ELR (cell line): ENCODE results near the gene CPD.

Experiments
- DNase-seq: peaks from one replicate; pipeline ENCODE4 v3.0.0-alpha.2; 2015; ENCODE audit warnings: low read depth

CPD gene

GRCh38 chr17:30354701-30355100 lies 24.0 kb upstream of the CPD start:
- DNase-seq = no peak

- no peak for DNase-seq
Measured at GRCh38 chr17:30357476-30357875, 21.3 kb upstream of the CPD start.

GRCh38 chr17:30358055-30358760 lies 20.5 kb upstream of the CPD start:
- DNase-seq = no peak

- DNase-seq = no peak
Measured at GRCh38 chr17:30360086-30360808, 18.5 kb upstream of the CPD start.

- no peak for DNase-seq
Measured at GRCh38 chr17:30361766-30362279, 16.9 kb upstream of the CPD start.

GRCh38 chr17:30363715-30364202 lies 15.0 kb upstream of the CPD start:
- DNase-seq = peak; percentile 76

GRCh38 chr17:30366536-30366935 lies 12.2 kb upstream of the CPD start:
- DNase-seq = no peak

- DNase-seq = no peak
Measured at GRCh38 chr17:30368912-30369720, 9.6 kb upstream of the CPD start.

GRCh38 chr17:30369995-30370394 lies 8.7 kb upstream of the CPD start:
- DNase-seq = peak; percentile 60

GRCh38 chr17:30372755-30373154 lies 6.0 kb upstream of the CPD start:
- peak; percentile 84 for DNase-seq

GRCh38 chr17:30375661-30376060 lies 3.1 kb upstream of the CPD start:
- no peak for DNase-seq

- peak; percentile 28 for DNase-seq
Measured at GRCh38 chr17:30376621-30377452, 1.9 kb upstream of the CPD start.

- DNase-seq = no peak
Measured at GRCh38 chr17:30377574-30378240, 1.0 kb upstream of the CPD start.

- peak; percentile 35 for DNase-seq
Measured at GRCh38 chr17:30378241-30378824, 394 bp upstream of the CPD start.

- peak; percentile 34 for DNase-seq
Measured at GRCh38 chr17:30379303-30379902, 676 bp downstream of the CPD start.

- peak; percentile 48 for DNase-seq
Measured at GRCh38 chr17:30379903-30380381, 1.2 kb downstream of the CPD start.

GRCh38 chr17:30380643-30381339 lies 2.1 kb downstream of the CPD start:
- no peak for DNase-seq

- DNase-seq = no peak
Measured at GRCh38 chr17:30381340-30381659, 2.6 kb downstream of the CPD start.

GRCh38 chr17:30382345-30382744 lies 3.6 kb downstream of the CPD start:
- DNase-seq = no peak
